Fibroblast of mammary gland (primary cell): ENCODE data around the gene ARHGAP29.
A peak's percentile ranks its signal among the peaks of the same experiment; 100 is the strongest.

Experiments used
- DNase-seq: peaks from one replicate; pipeline ENCODE4 v3.0.0-alpha.2; 2010; ENCODE audit warnings: low read depth
- H3K4me3 ChIP-seq: 2 replicates; pipeline ENCODE4 v1.5.1; 2011; ENCODE audit warnings: low read depth, mild to moderate bottlenecking, low read length, moderate library complexity; ENCODE audit not compliant: control insufficient read depth
- TF ChIP-seq, protein P1 (sequence below): conservative IDR thresholded peaks from 2 replicates; pipeline ENCODE4 v1.5.1; 2011; ENCODE audit warnings: low read depth, low read length, inconsistent platforms; ENCODE audit not compliant: control insufficient read depth, insufficient read depth

Gene ARHGAP29

DNA sequence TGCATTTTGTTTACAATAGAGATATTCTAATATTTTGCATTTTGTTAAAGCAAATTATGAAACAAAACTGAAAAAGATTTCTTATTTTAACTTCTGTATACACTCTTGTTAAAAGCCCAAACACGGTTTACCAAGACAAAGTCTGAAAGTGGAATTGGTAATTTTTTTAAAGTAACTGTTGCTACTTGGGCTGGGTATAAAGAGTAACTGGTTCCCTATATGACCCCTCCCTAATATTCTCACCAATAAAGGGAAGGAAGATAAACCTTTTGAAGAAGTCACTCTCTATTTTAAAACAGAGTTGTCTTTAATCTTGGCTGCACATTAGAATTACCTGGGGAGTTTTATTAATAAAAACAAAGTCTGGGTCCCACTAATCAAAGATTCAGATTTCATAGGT, 27.4 kb downstream of the ARHGAP29 start:
- TF ChIP-seq, protein P1, sequence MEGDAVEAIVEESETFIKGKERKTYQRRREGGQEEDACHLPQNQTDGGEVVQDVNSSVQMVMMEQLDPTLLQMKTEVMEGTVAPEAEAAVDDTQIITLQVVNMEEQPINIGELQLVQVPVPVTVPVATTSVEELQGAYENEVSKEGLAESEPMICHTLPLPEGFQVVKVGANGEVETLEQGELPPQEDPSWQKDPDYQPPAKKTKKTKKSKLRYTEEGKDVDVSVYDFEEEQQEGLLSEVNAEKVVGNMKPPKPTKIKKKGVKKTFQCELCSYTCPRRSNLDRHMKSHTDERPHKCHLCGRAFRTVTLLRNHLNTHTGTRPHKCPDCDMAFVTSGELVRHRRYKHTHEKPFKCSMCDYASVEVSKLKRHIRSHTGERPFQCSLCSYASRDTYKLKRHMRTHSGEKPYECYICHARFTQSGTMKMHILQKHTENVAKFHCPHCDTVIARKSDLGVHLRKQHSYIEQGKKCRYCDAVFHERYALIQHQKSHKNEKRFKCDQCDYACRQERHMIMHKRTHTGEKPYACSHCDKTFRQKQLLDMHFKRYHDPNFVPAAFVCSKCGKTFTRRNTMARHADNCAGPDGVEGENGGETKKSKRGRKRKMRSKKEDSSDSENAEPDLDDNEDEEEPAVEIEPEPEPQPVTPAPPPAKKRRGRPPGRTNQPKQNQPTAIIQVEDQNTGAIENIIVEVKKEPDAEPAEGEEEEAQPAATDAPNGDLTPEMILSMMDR: no peak
- no peak overlapping the region for H3K4me3 ChIP-seq
- no peak for DNase-seq

DNA sequence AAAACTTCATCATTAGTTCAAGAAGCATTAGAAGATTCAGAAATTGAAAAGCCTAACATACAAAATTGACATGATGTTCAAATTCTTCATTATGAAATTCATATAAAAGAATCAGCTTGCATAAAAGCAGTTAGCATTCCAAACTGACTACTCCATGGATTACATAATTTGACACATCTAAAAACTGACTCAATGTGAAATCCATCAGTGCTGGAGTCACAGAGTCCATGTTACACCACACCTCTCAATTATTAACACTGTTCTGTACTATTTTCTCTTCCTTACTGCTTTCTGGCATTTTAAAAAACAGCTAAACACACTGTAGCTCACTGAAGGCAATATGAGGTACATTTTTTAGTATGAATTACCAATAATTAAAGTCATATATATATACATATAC, 28.0 kb downstream of the ARHGAP29 start:
- H3K4me3 ChIP-seq: no peak overlapping the region
- TF ChIP-seq, protein P1: no peak
- peak; percentile 73 for DNase-seq

- TF ChIP-seq, protein P1: no peak
- H3K4me3 ChIP-seq: no peak overlapping the region
- no peak for DNase-seq
These were observed 29.7 kb downstream of the ARHGAP29 start for GRCh38 chr1:94207695-94208094.

DNA sequence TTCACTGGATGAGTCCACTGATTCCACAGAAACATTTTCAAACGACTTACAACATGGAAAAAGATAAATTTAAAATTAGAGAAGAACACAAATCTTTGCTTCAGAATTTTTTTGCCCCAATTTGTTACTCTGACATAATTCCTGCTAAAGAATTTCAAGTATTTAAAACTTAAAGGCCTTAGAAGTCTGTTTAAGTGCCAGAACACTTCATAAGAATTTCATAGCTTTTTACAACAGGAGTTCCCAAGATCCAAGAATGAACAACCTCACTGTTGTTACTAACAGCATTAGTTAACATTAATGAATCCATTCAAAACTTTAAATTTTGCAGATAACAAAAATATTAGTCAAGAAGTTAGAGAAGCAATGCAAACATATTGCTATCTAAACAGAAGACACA, 31.7 kb downstream of the ARHGAP29 start:
- TF ChIP-seq, protein P1: no peak
- H3K4me3 ChIP-seq: no peak overlapping the region
- DNase-seq: no peak

- no peak for DNase-seq
- TF ChIP-seq, protein P1: no peak
- no peak overlapping the region for H3K4me3 ChIP-seq
These were observed 35.1 kb downstream of the ARHGAP29 start for GRCh38 chr1:94202241-94202640.

- TF ChIP-seq, protein P1: no peak
- H3K4me3 ChIP-seq: no peak overlapping the region
- DNase-seq: no peak
These were observed 38.0 kb downstream of the ARHGAP29 start for GRCh38 chr1:94199398-94199797.
